Choroid plexus epithelial cell (primary cell): ENCODE measurements around the gene SKAP1.
"Not testable (repeated sequence)": the region's sequence is repeated elsewhere in the genome, so short reads cannot be mapped to it uniquely, and the experiment has no call there.

ENCODE experiments used
- DNase-seq: peaks from one replicate; pipeline ENCODE4 v3.0.0-alpha.2; 2010; ENCODE audit warnings: low read depth
- H3K4me3 ChIP-seq: 2 replicates; pipeline ENCODE4 v1.5.1; 2011; ENCODE audit warnings: low read depth, mild to moderate bottlenecking, control low read depth, low read length, moderate library complexity
- CTCF ChIP-seq: conservative IDR thresholded peaks from 2 replicates; pipeline ENCODE4 v1.5.1; 2011; ENCODE audit warnings: low read depth, mild to moderate bottlenecking, control low read depth, inconsistent platforms, low read length, moderate library complexity

SKAP1 gene

GRCh38 chr17:48254896-48255295 is 175.1 kb downstream of the SKAP1 start:
- H3K4me3 ChIP-seq, result no peak overlapping the region
- TF ChIP-seq CTCF, result no peak
- DNase-seq, result peak; percentile 49

- TF ChIP-seq CTCF, result no peak
- no peak overlapping the region for H3K4me3 ChIP-seq
- no peak for DNase-seq
These were observed 176.0 kb downstream of the SKAP1 start for GRCh38 chr17:48253975-48254374.

- no peak for TF ChIP-seq CTCF
- H3K4me3 ChIP-seq, result no peak overlapping the region
- DNase-seq, result no peak
These were observed 178.1 kb downstream of the SKAP1 start for GRCh38 chr17:48251950-48252349.

DNA sequence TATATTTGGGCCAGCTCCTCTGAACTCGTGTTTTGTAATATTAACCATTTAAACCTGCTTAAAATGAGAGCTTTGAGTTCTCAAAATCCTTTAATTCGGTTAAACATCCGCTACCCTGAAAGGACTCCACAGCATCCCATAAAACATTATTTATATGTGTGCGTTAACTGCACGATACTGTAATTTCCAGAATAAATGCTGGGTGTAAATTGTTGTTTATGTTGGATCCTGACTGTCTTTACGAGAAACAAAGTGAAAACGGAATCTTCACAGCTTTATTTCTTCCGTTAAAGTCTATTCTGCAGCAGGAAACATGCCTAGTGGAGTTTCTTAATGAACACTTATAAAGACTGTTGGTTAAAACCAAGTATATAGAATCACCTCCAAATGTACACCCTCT is 179.1 kb downstream of the SKAP1 start:
- no peak overlapping the region for H3K4me3 ChIP-seq
- no peak for TF ChIP-seq CTCF
- DNase-seq, result no peak

GRCh38 chr17:48250059-48250458 is 180.0 kb downstream of the SKAP1 start:
- DNase-seq, H3K4me3 ChIP-seq: not testable (repeated sequence)

DNA sequence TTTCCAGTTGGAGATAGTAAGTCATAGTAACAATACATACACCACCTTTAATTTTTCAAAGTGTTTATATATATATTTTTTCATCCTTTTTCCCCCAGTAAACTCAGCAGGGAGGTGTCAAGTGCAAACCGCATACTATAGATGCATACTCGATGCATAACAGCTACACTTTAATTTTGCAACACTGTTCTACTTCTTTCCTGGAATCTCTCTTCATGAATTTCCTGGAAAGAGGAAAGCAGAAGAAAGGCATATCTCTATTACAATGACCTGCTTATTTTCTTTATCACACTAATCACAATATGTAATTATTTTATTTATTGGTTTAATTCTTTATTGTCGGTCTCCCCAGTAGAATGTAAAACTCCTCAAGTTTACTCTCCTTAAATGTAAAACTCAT is 182.4 kb downstream of the SKAP1 start:
- no peak for TF ChIP-seq CTCF
- DNase-seq, result no peak
- H3K4me3 ChIP-seq, result no peak overlapping the region

DNA sequence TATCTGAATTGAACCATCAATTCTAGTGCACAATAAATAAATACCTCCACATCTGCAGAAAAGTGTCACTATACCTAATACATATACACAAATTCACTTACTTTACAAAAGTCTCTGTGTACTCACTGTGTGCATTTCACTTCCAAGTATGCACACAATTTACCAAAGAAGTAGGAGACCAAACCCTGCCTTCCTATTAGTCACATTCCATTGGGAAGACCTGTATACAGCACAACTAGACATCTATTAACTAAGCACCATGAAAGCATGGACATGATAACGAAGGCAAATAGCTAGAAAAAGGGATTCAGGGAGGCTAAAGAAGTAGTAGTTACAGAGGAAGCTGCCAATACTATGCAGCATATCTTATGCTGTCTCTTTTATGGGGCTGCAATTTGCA is 183.0 kb downstream of the SKAP1 start:
- H3K4me3 ChIP-seq, result no peak overlapping the region
- no peak for TF ChIP-seq CTCF

GRCh38 chr17:48246612-48247011 is 183.4 kb downstream of the SKAP1 start:
- peak; percentile 68 for DNase-seq
- H3K4me3 ChIP-seq, result no peak overlapping the region
- TF ChIP-seq CTCF, result no peak

More for the DNA sequence above, 183.0 kb downstream of the SKAP1 start:
- DNase-seq, result no peak

GRCh38 chr17:48245465-48246033 is 184.5 kb downstream of the SKAP1 start:
- not testable (repeated sequence) for H3K4me3 ChIP-seq, DNase-seq
